HG03457 (cell line): ENCODE results near the gene GARS1.
"Not testable (repeated sequence)": the region's sequence is repeated elsewhere in the genome, so short reads cannot be mapped to it uniquely, and the experiment has no call there.

Experiments
- ATAC-seq: cut with Tn5 transposase; IDR thresholded peaks from one replicate; pipeline ENCODE4 v1.9.1; 2021; ENCODE audit warnings: moderate number of reproducible peaks; ENCODE audit not compliant: unreplicated experiment

The GARS1 gene

GRCh38 chr7:30570238-30570637 is 24.4 kb upstream of the GARS1 start:
- not testable (repeated sequence) for ATAC-seq

GRCh38 chr7:30572212-30572841 is 22.4 kb upstream of the GARS1 start:
- ATAC-seq = no peak

GRCh38 chr7:30575910-30576309 is 18.8 kb upstream of the GARS1 start:
- no peak for ATAC-seq

- ATAC-seq = no peak
Observed at GRCh38 chr7:30583181-30583580, 11.5 kb upstream of the GARS1 start.

GRCh38 chr7:30584415-30584814 is 10.3 kb upstream of the GARS1 start:
- ATAC-seq = no peak

- ATAC-seq = no peak
Observed at GRCh38 chr7:30584965-30585364, 9.7 kb upstream of the GARS1 start.

- no peak for ATAC-seq
Observed at GRCh38 chr7:30585675-30586074, 9.0 kb upstream of the GARS1 start.

GRCh38 chr7:30587547-30587946 is 7.1 kb upstream of the GARS1 start:
- ATAC-seq = not testable (repeated sequence)

- no peak for ATAC-seq
Observed at GRCh38 chr7:30589111-30589510, 5.6 kb upstream of the GARS1 start.

GRCh38 chr7:30594048-30594539 is 584 bp upstream of the GARS1 start:
- ATAC-seq = peak; percentile 30

GRCh38 chr7:30595436-30596013 is 847 bp downstream of the GARS1 start:
- ATAC-seq = no peak

GRCh38 chr7:30596014-30596641 is 1.4 kb downstream of the GARS1 start:
- ATAC-seq = no peak

- no peak for ATAC-seq
Observed at GRCh38 chr7:30596721-30597120, 2.0 kb downstream of the GARS1 start.

GRCh38 chr7:30598121-30598876 is 3.6 kb downstream of the GARS1 start:
- no peak for ATAC-seq

- no peak for ATAC-seq
Observed at GRCh38 chr7:30604901-30605300, 10.2 kb downstream of the GARS1 start.

GRCh38 chr7:30605832-30606231 is 11.2 kb downstream of the GARS1 start:
- no peak for ATAC-seq

GRCh38 chr7:30612658-30613265 is 18.1 kb downstream of the GARS1 start:
- no peak for ATAC-seq

- ATAC-seq = no peak
Observed at GRCh38 chr7:30613366-30614325, 19.0 kb downstream of the GARS1 start.

GRCh38 chr7:30616318-30616717 is 21.6 kb downstream of the GARS1 start:
- no peak for ATAC-seq

GRCh38 chr7:30617359-30617758 is 22.7 kb downstream of the GARS1 start:
- no peak for ATAC-seq
